Brain microvascular endothelial cell (primary cell): ENCODE measurements around the gene TRIP12.
"Not testable (repeated sequence)": the region's sequence is repeated elsewhere in the genome, so short reads cannot be mapped to it uniquely, and the experiment has no call there.

ENCODE experiments used
- DNase-seq: peaks from one replicate; pipeline ENCODE4 v3.0.0-alpha.2; 2020
- H3K27ac ChIP-seq: fragments of 250-450 bp; sonication (Bioruptor Pico); 2 replicates; pipeline ENCODE4 v1.5.1; 2020; ENCODE audit warnings: mild to moderate bottlenecking, moderate library complexity
- H3K27me3 ChIP-seq: fragments of 250-450 bp; sonication (Bioruptor Pico); replicated peaks from 2 replicates; pipeline ENCODE4 v1.5.1; 2020; ENCODE audit warnings: mild to moderate bottlenecking
- H3K36me3 ChIP-seq: fragments of 250-450 bp; sonication (Bioruptor Pico); replicated peaks from 2 replicates; pipeline ENCODE4 v1.5.1; 2020; ENCODE audit warnings: mild to moderate bottlenecking
- H3K4me3 ChIP-seq: 2 replicates; pipeline ENCODE4 v1.5.1; 2011; ENCODE audit warnings: low read depth, mild to moderate bottlenecking, control low read depth, low read length, moderate library complexity
- CTCF ChIP-seq: IDR thresholded peaks from 2 replicates; pipeline ENCODE4 v1.5.1; 2011; ENCODE audit warnings: low read depth, mild to moderate bottlenecking, moderate library complexity, low read length, control low read depth, inconsistent platforms; ENCODE audit errors: missing control alignments
- in situ Hi-C: cut with HindIII; loops from 2 replicates; pipeline ENCODE4 v1.10.0; 2017; ENCODE audit warnings: low sequenced_read_pairs, low pct_ligation_motif_present

Gene TRIP12

GRCh38 chr2:229857634-229858033, 64.2 kb downstream of the TRIP12 start:
- Histone ChIP-seq H3K4me3 (no peak overlapping the region), H3K27me3 (no peaks in the 10 kb centered on the region), H3K36me3 (peaks cover 19% of the 10 kb centered on the region), H3K27ac (no peak overlapping the region)
- in situ Hi-C loops: no loop called here
- no peak for TF ChIP-seq CTCF
- DNase-seq: no peak

GRCh38 chr2:229856413-229856812, 65.4 kb downstream of the TRIP12 start:
- no peaks in the 10 kb centered on the region for H3K27me3 ChIP-seq
- H3K4me3 ChIP-seq: no peak overlapping the region
- peaks cover 21% of the 10 kb centered on the region for H3K36me3 ChIP-seq
- in situ Hi-C loops: no loop called here
- no peak for TF ChIP-seq CTCF
- no peak overlapping the region for H3K27ac ChIP-seq
- no peak for DNase-seq

- H3K27ac ChIP-seq: no peak overlapping the region
- H3K4me3 ChIP-seq: no peak overlapping the region
- H3K27me3 ChIP-seq: no peaks in the 10 kb centered on the region
- peaks cover 27% of the 10 kb centered on the region for H3K36me3 ChIP-seq
- in situ Hi-C loops: no loop called here
- TF ChIP-seq CTCF: no peak
- no peak for DNase-seq
These were observed 66.7 kb downstream of the TRIP12 start for GRCh38 chr2:229855116-229855515.

GRCh38 chr2:229852565-229852964, 69.2 kb downstream of the TRIP12 start:
- peak; percentile 85 for DNase-seq
- no peaks in the 10 kb centered on the region for H3K27me3 ChIP-seq
- H3K36me3 ChIP-seq: peaks cover 13% of the 10 kb centered on the region
- in situ Hi-C loops: no loop called here
- no peak overlapping the region for H3K4me3 ChIP-seq
- no peak overlapping the region for H3K27ac ChIP-seq
- no peak for TF ChIP-seq CTCF

GRCh38 chr2:229851870-229852269, 69.9 kb downstream of the TRIP12 start:
- Histone ChIP-seq H3K27ac (no peak overlapping the region), H3K27me3 (no peaks in the 10 kb centered on the region), H3K36me3 (peaks cover 9% of the 10 kb centered on the region), H3K4me3 (no peak overlapping the region)
- DNase-seq: no peak
- in situ Hi-C loops: no loop called here
- no peak for TF ChIP-seq CTCF

- in situ Hi-C loops: not testable (repeated sequence)
These were observed 71.2 kb downstream of the TRIP12 start for GRCh38 chr2:229850355-229851275.

More at GRCh38 chr2:229850355-229851275, 71.2 kb downstream of the TRIP12 start:
- H3K4me3 ChIP-seq, H3K36me3 ChIP-seq, H3K27me3 ChIP-seq, DNase-seq, H3K27ac ChIP-seq: not testable (repeated sequence)
